HG03175 (cell line): ENCODE results near the gene CRYGN.

Experiments used
- ATAC-seq: cut with Tn5 transposase; IDR thresholded peaks from one replicate; pipeline ENCODE4 v1.9.1; 2021; ENCODE audit warnings: mild to moderate bottlenecking, moderate library complexity; ENCODE audit not compliant: unreplicated experiment

CRYGN gene

GRCh38 chr7:151439855-151440798, at the start of gene CRYGN:
Gene CRYGN, minus strand, starts transcription at chr7:151440141. Its CDS starts 224 bp downstream, at chr7:151439917.
- ATAC-seq, result no peak

GRCh38 chr7:151489498-151489897, 49.6 kb upstream of the CRYGN start:
- ATAC-seq, result no peak

GRCh38 chr7:151488096-151488495, 48.2 kb upstream of the CRYGN start:
- no peak for ATAC-seq

GRCh38 chr7:151487228-151487627, 47.3 kb upstream of the CRYGN start:
- no peak for ATAC-seq

GRCh38 chr7:151486074-151486473, 46.1 kb upstream of the CRYGN start:
- no peak for ATAC-seq

GRCh38 chr7:151484971-151485707, 45.2 kb upstream of the CRYGN start:
- ATAC-seq, result no peak

GRCh38 chr7:151483711-151483983, 43.7 kb upstream of the CRYGN start:
- ATAC-seq, result no peak

- no peak for ATAC-seq
Observed at GRCh38 chr7:151482883-151483710, 43.2 kb upstream of the CRYGN start.

- ATAC-seq, result no peak
Observed at GRCh38 chr7:151481650-151482505, 41.9 kb upstream of the CRYGN start.

GRCh38 chr7:151477867-151478266, 37.9 kb upstream of the CRYGN start:
- no peak for ATAC-seq

GRCh38 chr7:151472644-151473380, 32.9 kb upstream of the CRYGN start:
- peak; percentile 19 for ATAC-seq

GRCh38 chr7:151470711-151471110, 30.8 kb upstream of the CRYGN start:
- ATAC-seq, result no peak

- no peak for ATAC-seq
Observed at GRCh38 chr7:151469281-151469680, 29.3 kb upstream of the CRYGN start.

- no peak for ATAC-seq
Observed at GRCh38 chr7:151468217-151469018, 28.5 kb upstream of the CRYGN start.

- ATAC-seq, result no peak
Observed at GRCh38 chr7:151465169-151465568, 25.2 kb upstream of the CRYGN start.

GRCh38 chr7:151462306-151462779, 22.4 kb upstream of the CRYGN start:
- ATAC-seq, result no peak

- ATAC-seq, result no peak
Observed at GRCh38 chr7:151461942-151462230, 21.9 kb upstream of the CRYGN start.

GRCh38 chr7:151461096-151461941, 21.4 kb upstream of the CRYGN start:
- no peak for ATAC-seq
